H9 (cell line): Measurements from ENCODE around the gene BRINP2. TPM values are rescaled to one million over a fixed set of nuclear protein-coding genes. Genes with fewer than 3 reads are reported as not detected.
A peak's percentile ranks its signal among the peaks of the same experiment; 100 is the strongest.

Experiments
- DNase-seq: peaks from one replicate; pipeline ENCODE4 v3.0.0-alpha.2; 2017
- H2AFZ ChIP-seq: one replicate; pipeline ENCODE4 v1.6.1; 2013; ENCODE audit warnings: mild to moderate bottlenecking, low read length, control low read depth, moderate library complexity
- H2AK5ac ChIP-seq: 2 replicates; pipeline ENCODE4 v1.6.1; 2013; ENCODE audit warnings: low read length, control low read depth, mixed read lengths; ENCODE audit not compliant: insufficient read length
- H2BK120ac ChIP-seq: one replicate; pipeline ENCODE4 v1.6.1; 2013; ENCODE audit warnings: low read depth, mild to moderate bottlenecking, low read length, control low read depth, inconsistent platforms; ENCODE audit not compliant: poor library complexity, severe bottlenecking
- H2BK12ac ChIP-seq: 2 replicates; pipeline ENCODE4 v1.6.1; 2013; ENCODE audit warnings: low read length, control low read depth, mixed read lengths, low read depth; ENCODE audit not compliant: insufficient read length
- H2BK15ac ChIP-seq: 2 replicates; pipeline ENCODE4 v1.6.1; 2013; ENCODE audit warnings: low read depth, low read length, control low read depth
- H2BK20ac ChIP-seq: one replicate; pipeline ENCODE4 v1.6.1; 2013; ENCODE audit warnings: low read depth, mild to moderate bottlenecking, low read length, control low read depth, inconsistent platforms; ENCODE audit not compliant: poor library complexity, severe bottlenecking
- H2BK5ac ChIP-seq: 2 replicates; pipeline ENCODE4 v1.6.1; 2013; ENCODE audit warnings: low read length, control low read depth, mixed read lengths; ENCODE audit not compliant: insufficient read length
- H3K14ac ChIP-seq: 2 replicates; pipeline ENCODE4 v1.6.1; 2013; ENCODE audit warnings: low read length, control low read depth; ENCODE audit not compliant: insufficient read depth
- H3K18ac ChIP-seq: 2 replicates; pipeline ENCODE4 v1.6.1; 2013; ENCODE audit warnings: low read depth, mild to moderate bottlenecking, mixed read lengths, low read length, control low read depth; ENCODE audit not compliant: insufficient read length
- H3K23ac ChIP-seq: 2 replicates; pipeline ENCODE4 v1.6.1; 2013; ENCODE audit warnings: low read length, control low read depth, mixed read lengths, low read depth; ENCODE audit not compliant: insufficient read length
- H3K23me2 ChIP-seq: 2 replicates; pipeline ENCODE4 v1.6.1; 2013; ENCODE audit warnings: low read depth, mild to moderate bottlenecking, mixed read lengths, low read length, control low read depth; ENCODE audit not compliant: insufficient read length, poor library complexity, severe bottlenecking
- H3K27ac ChIP-seq: 2 replicates; pipeline ENCODE4 v1.5.1; 2013; ENCODE audit warnings: low read length, control low read depth, mixed read lengths, low read depth; ENCODE audit not compliant: insufficient read length
- H3K27me3 ChIP-seq: 2 replicates; pipeline ENCODE4 v1.6.1; 2013; ENCODE audit warnings: low read length, control low read depth, inconsistent platforms; ENCODE audit not compliant: insufficient read depth
- H3K4ac ChIP-seq: 2 replicates; pipeline ENCODE4 v1.6.1; 2013; ENCODE audit warnings: low read depth, mild to moderate bottlenecking, control low read depth, inconsistent platforms, low read length, moderate library complexity
- H3K4me1 ChIP-seq: 2 replicates; pipeline ENCODE4 v1.6.1; 2013; ENCODE audit warnings: low read length, control low read depth, inconsistent platforms; ENCODE audit not compliant: insufficient read depth
- H3K4me2 ChIP-seq: 2 replicates; pipeline ENCODE4 v1.6.1; 2013; ENCODE audit warnings: low read length, control low read depth, mixed read lengths; ENCODE audit not compliant: insufficient read length, insufficient read depth
- H3K56ac ChIP-seq: 2 replicates; pipeline ENCODE4 v1.6.1; 2013; ENCODE audit warnings: low read depth, mild to moderate bottlenecking, mixed read lengths, low read length, control low read depth; ENCODE audit not compliant: insufficient read length
- H3K79me1 ChIP-seq: 2 replicates; pipeline ENCODE4 v1.6.1; 2013; ENCODE audit warnings: low read depth, mild to moderate bottlenecking, moderate library complexity, low read length, control low read depth, inconsistent platforms; ENCODE audit not compliant: insufficient read depth, poor library complexity, severe bottlenecking
- H3K79me2 ChIP-seq: 2 replicates; pipeline ENCODE4 v1.6.1; 2013; ENCODE audit warnings: low read length, control low read depth, inconsistent platforms; ENCODE audit not compliant: insufficient read depth
- H3K9ac ChIP-seq: 2 replicates; pipeline ENCODE4 v1.6.1; 2013; ENCODE audit warnings: low read length, control low read depth, mixed read lengths; ENCODE audit not compliant: insufficient read length; ENCODE audit errors: extremely low read depth
- H3K9me3 ChIP-seq: one replicate; pipeline ENCODE4 v1.6.1; 2013; ENCODE audit warnings: low read depth, low read length, inconsistent platforms; ENCODE audit not compliant: control insufficient read depth
- H3T11ph ChIP-seq: one replicate; pipeline ENCODE4 v1.6.1; 2013; ENCODE audit warnings: mild to moderate bottlenecking, low read length, control low read depth, inconsistent platforms
- H4K20me1 ChIP-seq: one replicate; pipeline ENCODE4 v1.6.1; 2013; ENCODE audit not compliant: control insufficient read depth, insufficient read length, insufficient read depth
- H4K5ac ChIP-seq: 2 replicates; pipeline ENCODE4 v1.6.1; 2013; ENCODE audit warnings: low read depth, mild to moderate bottlenecking, mixed read lengths, low read length, control low read depth; ENCODE audit not compliant: insufficient read length
- H4K8ac ChIP-seq: replicated peaks from 2 replicates; pipeline ENCODE4 v1.6.1; 2013; ENCODE audit warnings: low read length, control low read depth, mixed read lengths, low read depth; ENCODE audit not compliant: insufficient read length
- H4K91ac ChIP-seq: 2 replicates; pipeline ENCODE4 v1.6.1; 2013; ENCODE audit warnings: low read depth, mild to moderate bottlenecking, moderate library complexity, mixed read lengths, low read length, control low read depth; ENCODE audit not compliant: insufficient read length
- H3K27ac Mint-ChIP-seq, 3 experiments: 2 replicates in 2 of 3; 3 replicates in 1 of 3; pipeline ENCODE4 v1.8.0; 2020 to 2021; ENCODE audit warnings: mixed read lengths in 3 of 3, mild to moderate bottlenecking in 1 of 3, moderate library complexity in 1 of 3
- H3K27me3 Mint-ChIP-seq: 2 replicates; pipeline ENCODE4 v1.8.0; 2021; ENCODE audit warnings: low read depth, mild to moderate bottlenecking, moderate library complexity, mixed read lengths
- H3K36me3 Mint-ChIP-seq, 3 experiments: 2 replicates in 2 of 3; 3 replicates in 1 of 3; pipeline ENCODE4 v1.8.0; 2020 to 2021; ENCODE audit warnings: low read depth in 3 of 3, mixed read lengths in 3 of 3; ENCODE audit not compliant: insufficient read depth in 1 of 3
- H3K4me1 Mint-ChIP-seq, 2 experiments: 2 replicates each; pipeline ENCODE4 v1.8.0; 2020; ENCODE audit warnings: mixed read lengths in 2 of 2
- H3K4me3 Mint-ChIP-seq, 2 experiments: 2 replicates in 1 of 2; 3 replicates in 1 of 2; pipeline ENCODE4 v1.8.0; 2020 to 2021; ENCODE audit warnings: mild to moderate bottlenecking in 2 of 2, mixed read lengths in 2 of 2, moderate library complexity in 1 of 2
- H3K9me3 Mint-ChIP-seq, 2 experiments: 2 replicates in 1 of 2; 3 replicates in 1 of 2; pipeline ENCODE4 v1.8.0; 2020; ENCODE audit warnings: mild to moderate bottlenecking in 2 of 2, mixed read lengths in 2 of 2, moderate library complexity in 1 of 2
- CTCF ChIP-seq: fragments of 200-600 bp; sonication (generic); conservative IDR thresholded peaks from 3 replicates; pipeline ENCODE4 v1.8.0; 2021; ENCODE audit warnings: antibody characterized with exemption, mild to moderate bottlenecking
- WGBS: extraction: QIAGEN DNeasy Blood & Tissue Kit; methylation state at CpG from one replicate; pipeline ENCODE4 v1.1.7; 2013; ENCODE audit warnings: missing lambda C conversion rate, low lambda C conversion rate, mixed read lengths; ENCODE audit not compliant: insufficient read length; ENCODE audit errors: extremely low coverage; 5-methylcytosine and 5-hydroxymethylcytosine counted together
- total RNA-seq: library from RNA; stranded (reverse); gene quantifications from 2 replicates; pipeline ENCODE4 v1.2.1, GENCODE V29; 2021

The BRINP2 gene
- total RNA-seq, 1 experiment from 2014 or later: not detected

GRCh38 chr1:177142791-177143271 lies 27.9 kb upstream of the BRINP2 start:
- Histone ChIP-seq H4K91ac (no peak overlapping the region), H3K4me1 (peaks cover 5% of the 10 kb centered on the region; the same call in 1 of the 2 replicates), H3K56ac (no peak overlapping the region), H3K9ac (no peak overlapping the region), H4K5ac (no peak overlapping the region), H3K23ac (no peak overlapping the region), H3K27me3 (no peaks in the 10 kb centered on the region), H3K4ac (no peak overlapping the region), H3K9me3 (no peaks in the 10 kb centered on the region), H2BK15ac (no peak overlapping the region), H3K23me2 (no peaks in the 10 kb centered on the region), H2BK120ac (no peak overlapping the region), H3K27ac (no peak overlapping the region), H2AK5ac (no peak overlapping the region), H2BK5ac (no peak overlapping the region), H3K79me1 (no peaks in the 10 kb centered on the region), H3K14ac (no peak overlapping the region), H4K8ac (no peak overlapping the region), H3K18ac (no peak overlapping the region), H2BK20ac (no peak overlapping the region), H3K79me2 (no peaks in the 10 kb centered on the region), H3K4me2 (no peak overlapping the region), H3T11ph (no peak overlapping the region), H2AFZ (no peak overlapping the region), H2BK12ac (no peak overlapping the region), H4K20me1 (no peaks in the 10 kb centered on the region)
- TF ChIP-seq CTCF: no peak
- H3K4me3 Mint-ChIP-seq: no peak overlapping the region
- peaks cover 11 to 18% of the 10 kb centered on the region in 2 experiments for H3K4me1 Mint-ChIP-seq
- H3K9me3 Mint-ChIP-seq: no peaks in the 10 kb centered on the region
- peaks cover 0 to 2% (median 0%) of the 10 kb centered on the region in 3 experiments; a peak in 1 of 7 replicates for H3K36me3 Mint-ChIP-seq
- peak overlapping the region in 1 of 3 experiments; percentile 36; a peak in 1 of 7 replicates for H3K27ac Mint-ChIP-seq
- H3K27me3 Mint-ChIP-seq: no peaks in the 10 kb centered on the region; the same call in 1 of the 2 replicates
- no CpG with 5 or more reads among the region's 4 CpGs for WGBS
- no peak for DNase-seq
